NCI-H2227 (cell line): ENCODE results near the gene PCSK1N.
A peak's percentile ranks its signal among the peaks of the same experiment; 100 is the strongest.
"Not testable (repeated sequence)": the region's sequence is repeated elsewhere in the genome, so short reads cannot be mapped to it uniquely, and the experiment has no call there.

Experiments used
- DNase-seq: peaks from one replicate; lab custom pipeline; 2025; ENCODE audit not compliant: unreplicated experiment; lab: John Stamatoyannopoulos, UW

Gene PCSK1N, protein sequence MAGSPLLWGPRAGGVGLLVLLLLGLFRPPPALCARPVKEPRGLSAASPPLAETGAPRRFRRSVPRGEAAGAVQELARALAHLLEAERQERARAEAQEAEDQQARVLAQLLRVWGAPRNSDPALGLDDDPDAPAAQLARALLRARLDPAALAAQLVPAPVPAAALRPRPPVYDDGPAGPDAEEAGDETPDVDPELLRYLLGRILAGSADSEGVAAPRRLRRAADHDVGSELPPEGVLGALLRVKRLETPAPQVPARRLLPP

GRCh38 chrX:48835524-48836329 lies at the start of gene PCSK1N:
Gene PCSK1N (minus strand): TSS chrX:48835610. CDS start chrX:48835532, 78 bp downstream.
- DNase-seq: peak; percentile 98

DNA sequence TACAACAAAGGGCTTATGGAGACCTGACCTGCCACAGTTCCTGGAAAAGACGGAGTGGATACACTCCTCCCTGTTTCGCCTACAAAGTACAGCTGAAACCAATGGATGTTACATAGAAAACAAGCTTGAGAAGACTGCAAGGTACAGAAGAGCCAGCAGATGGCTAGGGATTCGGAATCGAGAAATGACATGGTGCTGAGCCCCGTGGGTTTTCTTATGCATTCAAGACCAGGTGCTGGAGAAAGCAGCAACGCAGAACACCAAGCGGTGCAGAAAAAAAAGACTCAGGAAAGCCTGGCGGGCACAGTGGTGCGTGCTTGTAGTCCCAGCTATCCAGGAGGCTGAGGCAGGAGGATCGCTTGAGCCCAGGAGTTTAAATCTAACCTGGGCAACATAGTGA lies 48.3 kb upstream of the PCSK1N start:
- peak; percentile 31 for DNase-seq

DNA sequence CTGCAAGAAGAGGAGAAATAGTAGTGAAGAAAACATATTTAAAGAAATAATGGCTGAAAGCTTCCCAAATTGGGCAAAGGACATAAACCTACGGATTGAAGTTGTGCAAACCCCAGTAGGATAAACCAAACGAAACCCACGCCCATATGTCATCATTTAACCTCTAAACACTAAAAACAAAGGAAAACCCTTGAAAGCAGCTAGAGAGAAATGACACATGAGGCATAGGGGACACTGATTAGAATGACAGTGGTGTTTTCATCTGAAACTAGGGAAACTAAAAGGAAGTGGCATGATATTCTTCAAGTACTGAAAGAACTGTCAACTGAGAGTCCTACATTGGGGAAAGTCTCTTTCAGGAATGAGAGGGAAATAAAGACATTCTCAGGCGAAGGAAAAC lies 41.5 kb upstream of the PCSK1N start:
- not testable (repeated sequence) for DNase-seq

DNA sequence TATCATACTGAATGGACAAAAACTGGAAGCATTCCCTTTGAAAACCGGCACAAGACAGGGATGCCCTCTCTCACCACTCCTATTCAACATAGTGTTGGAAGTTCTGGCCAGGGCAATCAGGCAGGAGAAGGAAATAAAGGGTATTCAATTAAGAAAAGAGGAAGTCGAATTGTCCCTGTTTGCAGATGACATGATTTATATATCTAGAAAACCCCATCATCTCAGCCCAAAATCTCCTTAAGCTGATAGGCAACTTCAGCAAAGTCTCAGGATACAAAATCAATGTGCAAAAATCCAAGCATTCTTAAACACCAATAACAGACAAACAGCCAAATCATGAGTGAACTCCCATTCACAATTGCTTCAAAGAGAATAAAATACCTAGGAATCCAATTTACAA lies 36.6 kb upstream of the PCSK1N start:
- not testable (repeated sequence) for DNase-seq

DNA sequence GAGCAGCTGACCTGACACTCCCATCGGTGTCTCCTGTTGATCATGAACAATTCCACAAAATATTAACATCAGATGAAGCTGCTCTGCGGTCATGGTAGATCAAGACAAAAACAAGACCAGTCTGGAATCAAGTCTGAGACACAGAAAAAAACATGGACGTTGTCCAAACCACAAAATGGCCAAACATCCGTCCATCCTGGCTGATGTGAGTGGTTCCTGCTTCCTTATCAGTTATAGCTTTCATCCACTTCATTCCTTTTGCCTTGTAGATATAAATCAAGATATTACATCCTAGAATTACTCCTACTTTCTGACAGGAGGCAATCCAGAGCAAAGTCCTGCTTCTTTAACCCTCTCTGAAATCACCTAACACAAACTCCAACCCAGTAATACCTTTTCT lies 28.8 kb upstream of the PCSK1N start:
- no peak for DNase-seq

- DNase-seq: peak; percentile 22
These were observed 19.5 kb upstream of the PCSK1N start for GRCh38 chrX:48854898-48855297.

DNA sequence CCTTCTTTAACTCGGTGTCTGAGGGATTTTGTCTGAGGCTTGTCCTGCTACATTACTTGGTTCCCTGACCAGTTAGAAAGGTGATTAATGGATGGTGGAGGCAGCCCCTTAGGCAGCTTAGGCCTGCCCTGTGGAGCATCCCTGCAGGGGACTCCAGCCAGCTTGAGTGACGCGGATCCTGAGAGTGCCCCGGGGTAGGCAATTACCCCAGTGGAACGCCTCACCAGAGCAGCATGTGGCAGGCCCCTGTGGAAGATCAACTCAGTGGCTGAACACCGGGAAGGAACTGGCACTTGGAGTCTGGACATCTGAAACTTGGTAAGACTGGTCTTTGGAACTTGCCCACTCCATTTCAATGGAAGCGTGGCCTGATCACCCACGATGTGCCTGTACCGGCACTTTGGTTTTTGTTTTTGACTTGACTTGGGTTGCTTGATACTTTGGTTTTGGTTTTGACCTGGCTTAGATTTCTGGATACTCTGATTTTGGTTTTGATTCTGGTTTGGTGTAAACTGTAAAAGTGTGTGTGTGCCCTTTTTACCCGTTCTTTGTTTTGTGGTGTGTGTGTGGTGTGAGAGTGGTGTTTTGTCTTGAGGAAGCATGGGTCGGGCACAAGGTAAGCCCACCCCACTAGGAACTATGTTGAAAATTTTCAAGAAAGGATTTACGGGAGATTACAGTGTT lies 18.9 kb upstream of the PCSK1N start:
- DNase-seq: not testable (repeated sequence)

DNA sequence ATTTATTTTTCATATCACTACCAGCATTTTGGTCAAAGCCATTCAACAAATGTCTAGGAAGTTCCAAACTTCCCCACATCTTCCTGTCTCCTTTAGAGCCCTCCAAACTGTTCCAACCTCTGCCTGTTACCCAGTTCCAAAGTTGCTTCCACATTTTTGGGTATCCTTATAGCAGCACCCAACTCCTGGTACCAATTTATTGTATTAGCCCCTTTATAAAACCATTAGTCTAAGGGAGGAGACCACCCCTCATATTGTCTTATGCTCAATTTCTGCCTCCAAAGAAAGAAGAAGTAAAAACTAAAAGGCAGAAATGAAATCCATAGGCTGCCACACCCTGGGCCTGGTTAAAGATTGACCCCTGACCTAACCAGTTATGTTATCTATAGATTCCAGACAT lies 18.1 kb upstream of the PCSK1N start:
- DNase-seq: not testable (repeated sequence)

DNA sequence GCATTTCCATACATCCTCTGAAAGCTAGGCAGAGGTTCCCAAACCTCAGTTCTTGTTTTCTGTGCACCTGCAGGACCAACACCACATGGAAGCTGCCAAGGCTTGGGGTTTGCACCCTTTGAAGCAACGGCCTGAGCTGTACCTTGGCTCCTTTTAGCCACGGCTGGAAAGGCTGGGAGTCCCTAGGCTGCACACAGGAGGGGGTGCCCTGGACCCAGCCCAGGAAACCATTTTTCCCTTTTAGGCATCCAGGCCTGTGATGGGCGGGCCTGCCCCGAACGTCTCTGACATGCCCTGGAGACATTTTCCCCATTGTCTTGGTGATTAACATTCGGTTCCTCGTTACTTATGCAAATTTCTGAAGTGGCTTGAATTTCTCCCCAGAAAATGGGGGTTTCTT lies 17.4 kb upstream of the PCSK1N start:
- no peak for DNase-seq

- no peak for DNase-seq
These were observed 13.4 kb upstream of the PCSK1N start for GRCh38 chrX:48848847-48849246.

GRCh38 chrX:48839686-48840085 lies 4.3 kb upstream of the PCSK1N start:
- no peak for DNase-seq

DNA sequence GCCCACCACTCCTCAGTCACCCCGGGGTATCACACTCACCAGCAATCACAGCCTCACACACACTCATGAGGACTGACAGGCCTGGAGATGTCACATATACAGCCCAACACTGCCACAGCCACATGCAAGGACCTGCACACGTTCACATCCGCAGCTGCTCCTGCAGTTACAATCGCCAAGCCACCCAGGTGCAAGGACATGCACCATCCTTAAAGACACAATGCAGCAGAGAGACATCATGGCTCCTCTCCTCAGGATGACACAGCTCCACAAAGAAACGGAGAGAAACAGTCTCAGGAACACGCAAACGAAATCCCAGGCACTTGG lies 1.1 kb downstream of the PCSK1N start:
- peak; percentile 58 for DNase-seq

DNA sequence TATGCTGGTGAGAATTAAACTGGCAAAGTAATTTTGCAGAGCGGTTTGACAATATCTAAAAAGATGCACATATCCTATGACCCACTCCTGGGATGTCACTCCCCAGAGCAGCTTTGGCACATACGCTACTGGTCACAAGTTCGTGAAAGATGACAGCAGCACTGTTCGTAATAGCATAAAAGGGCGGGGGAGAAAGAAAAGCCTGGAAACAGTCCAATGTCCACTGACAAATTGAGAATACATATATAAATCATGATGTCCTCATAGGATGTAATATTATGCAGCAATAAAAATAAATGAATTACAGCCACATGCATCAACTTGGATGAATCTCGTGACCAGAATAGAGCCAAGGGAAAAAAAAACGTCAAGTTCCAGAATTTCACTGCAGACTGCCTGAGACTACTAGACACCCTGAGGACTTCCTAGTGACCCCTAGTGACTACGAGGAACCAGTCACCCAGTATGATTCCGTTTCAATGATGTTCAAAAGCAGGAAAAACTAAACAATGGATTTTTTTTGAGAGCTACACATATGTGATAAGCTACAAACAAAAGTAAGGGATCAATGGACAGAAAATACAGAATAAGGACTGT lies 1.8 kb downstream of the PCSK1N start:
- DNase-seq: peak; percentile 22

DNA sequence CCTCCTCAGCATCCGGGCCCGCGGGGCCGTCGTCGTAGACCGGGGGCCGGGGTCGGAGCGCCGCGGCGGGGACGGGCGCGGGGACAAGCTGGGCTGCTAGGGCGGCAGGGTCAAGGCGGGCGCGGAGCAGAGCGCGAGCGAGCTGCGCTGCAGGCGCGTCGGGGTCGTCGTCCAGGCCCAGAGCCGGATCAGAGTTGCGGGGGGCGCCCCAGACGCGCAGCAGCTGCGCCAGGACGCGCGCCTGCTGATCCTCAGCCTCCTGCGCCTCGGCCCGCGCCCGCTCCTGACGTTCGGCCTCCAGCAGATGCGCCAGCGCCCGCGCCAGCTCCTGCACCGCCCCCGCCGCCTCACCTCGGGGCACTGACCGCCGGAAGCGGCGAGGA lies 3.5 kb downstream of the PCSK1N start:
- no peak for DNase-seq

GRCh38 chrX:48831136-48831908 lies 4.1 kb downstream of the PCSK1N start:
- DNase-seq: no peak

GRCh38 chrX:48829016-48829735 lies 6.2 kb downstream of the PCSK1N start:
- DNase-seq: no peak

- no peak for DNase-seq
These were observed 7.8 kb downstream of the PCSK1N start for GRCh38 chrX:48827654-48827968.

- no peak for DNase-seq
These were observed 8.3 kb downstream of the PCSK1N start for GRCh38 chrX:48826876-48827653.

DNA sequence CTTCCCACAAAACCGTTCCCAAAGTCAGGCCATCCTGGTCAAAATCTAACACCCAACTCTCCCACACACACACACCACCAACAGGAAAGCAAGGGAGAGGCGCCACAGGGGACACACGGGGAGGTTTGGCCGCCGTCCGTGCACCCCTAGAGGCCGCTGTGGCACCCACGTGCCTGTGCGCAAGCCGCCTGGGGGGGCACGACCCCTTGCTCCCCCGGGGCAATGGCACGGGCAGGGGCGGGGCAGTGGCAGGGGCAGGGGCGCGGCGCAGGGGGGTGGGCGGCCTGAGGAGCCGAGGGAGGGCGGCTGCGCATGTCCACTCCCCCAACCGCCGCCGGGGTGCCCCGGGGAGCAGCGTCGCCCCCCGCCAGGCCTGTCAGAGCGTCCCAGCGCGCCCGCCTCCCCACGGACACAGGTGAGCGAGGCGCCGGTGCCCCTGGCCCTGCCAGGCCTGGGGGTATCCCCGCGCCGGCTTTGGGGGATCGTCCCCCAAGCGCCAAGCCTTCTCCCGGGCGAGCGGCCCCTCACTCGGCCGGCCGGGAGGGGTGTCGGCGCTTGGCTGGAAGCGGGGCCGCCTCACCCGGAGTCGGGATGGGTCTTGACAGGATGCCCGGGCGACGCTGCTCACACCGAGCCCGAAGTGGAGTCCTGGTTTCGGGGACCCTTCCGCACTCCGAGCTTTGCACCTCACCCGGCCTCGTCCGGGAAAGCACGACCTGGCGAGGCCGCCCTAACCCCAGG lies 9.1 kb downstream of the PCSK1N start, which contains the start of gene ERAS:
ERAS (plus strand) TSS at position 379 of the 741 bp plus-strand sequence. CDS start 2,611 bp downstream, outside the sequence.
- DNase-seq: no peak
